Left ventricle myocardium superior (tissue), 1 donor: ENCODE measurements around the gene NLGN1. TPM values are rescaled to one million over a fixed set of nuclear protein-coding genes. Genes with fewer than 3 reads are reported as not detected.

Experiments used
- ATAC-seq: fragments of 200-7000 bp; cut with Tn5 transposase; one replicate; pipeline ENCODE4 v1.9.1; 2020; ENCODE audit warnings: mild to moderate bottlenecking, moderate library complexity
- DNase-seq: peaks from one replicate; pipeline ENCODE4 v3.0.0-alpha.2; 2020
- intact Hi-C: fragments of 100-400 bp; cut with micrococcal nuclease; formaldehyde crosslinking; loops from one replicate; pipeline ENCODE4 v1.11.0; 2022
- total RNA-seq: library from RNA; stranded (reverse); fragmentation: NEBNext Ultra II Directional; extraction: Animal tissue kit (Norgen Biotek cat#: 25700); gene quantifications from one replicate; pipeline ENCODE4 v1.2.1, GENCODE V29; 2021
- donor health status: DM: no; HTN: yes; CAD: no; lungs with severe emphysema.

Gene NLGN1
- total RNA-seq, 1 donor from 2014 or later: 10.5 TPM

DNA sequence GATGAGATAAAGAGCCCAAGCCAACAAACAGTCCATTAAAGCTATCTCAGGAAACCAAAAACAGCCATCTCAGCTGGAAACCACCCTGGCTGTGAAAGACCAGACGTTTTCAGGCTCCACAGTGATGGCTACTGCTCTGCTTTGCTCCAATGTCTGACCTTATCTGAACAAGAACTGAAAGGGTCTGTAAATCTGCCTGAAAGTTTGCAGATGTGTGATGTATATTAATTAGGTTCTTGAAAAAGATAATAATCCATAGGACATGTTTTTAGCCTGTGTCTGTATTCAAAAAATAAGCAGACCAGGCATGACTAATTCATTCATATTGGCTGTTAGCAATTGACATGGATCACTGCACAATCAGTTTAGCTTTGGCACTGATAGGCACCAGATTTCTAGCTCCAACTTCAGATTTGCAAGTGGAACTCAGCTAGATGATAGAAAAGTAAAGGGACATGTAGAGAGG lies 850.2 kb downstream of the NLGN1 start:
- ATAC-seq (no peak), DNase-seq (no peak)
- intact Hi-C loops: no loop called here

DNA sequence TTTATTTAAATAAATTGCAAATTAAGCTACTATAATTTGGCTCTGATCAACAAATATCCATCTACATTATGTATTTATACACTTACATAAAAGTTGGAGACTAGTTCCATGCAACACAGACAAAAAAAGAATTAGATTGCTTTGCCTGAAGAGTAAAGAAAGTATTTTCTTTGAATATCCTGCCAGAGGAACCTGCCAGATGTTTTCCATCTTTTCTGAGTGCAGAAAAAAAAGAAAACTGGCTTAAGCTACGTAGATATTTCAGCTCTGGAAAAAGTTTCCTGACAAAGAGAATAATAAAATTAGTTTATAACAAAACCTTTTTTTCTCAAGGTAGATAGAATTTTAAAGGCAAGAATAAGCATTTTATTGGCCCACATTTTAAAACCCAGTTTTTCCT lies 854.1 kb downstream of the NLGN1 start:
- no peak for DNase-seq
- intact Hi-C loops: no loop called here
- no peak for ATAC-seq

DNA sequence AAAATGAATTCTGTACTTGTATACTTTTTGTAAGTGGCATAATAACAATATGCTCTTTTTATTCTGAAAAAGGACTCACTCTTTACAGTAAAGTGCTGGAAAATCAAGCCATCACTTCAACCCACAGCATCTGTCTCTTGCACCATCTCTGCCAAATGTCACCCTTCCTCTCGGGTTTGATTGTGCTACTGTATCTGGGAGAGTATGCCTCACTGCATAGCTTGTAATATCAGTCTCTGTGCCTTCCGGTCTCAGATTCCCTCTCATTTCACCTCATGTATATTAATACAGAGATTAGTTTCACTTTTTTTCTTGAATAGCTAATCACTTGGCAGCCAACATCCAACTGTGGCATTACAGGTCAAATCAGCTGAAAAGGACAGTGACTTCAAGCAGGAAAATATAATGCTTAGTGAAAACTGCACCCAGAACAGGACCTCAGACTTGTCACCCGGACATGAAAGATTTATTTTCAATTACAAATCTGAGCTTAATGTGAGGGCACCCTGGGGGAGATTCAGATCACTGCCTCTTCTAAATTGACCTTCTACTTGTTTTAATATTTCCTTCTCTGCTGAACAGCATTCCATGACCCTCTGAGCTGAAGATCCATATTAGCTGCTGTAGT lies 855.8 kb downstream of the NLGN1 start:
- intact Hi-C loops: no loop called here
- no peak for DNase-seq
- ATAC-seq: no peak

DNA sequence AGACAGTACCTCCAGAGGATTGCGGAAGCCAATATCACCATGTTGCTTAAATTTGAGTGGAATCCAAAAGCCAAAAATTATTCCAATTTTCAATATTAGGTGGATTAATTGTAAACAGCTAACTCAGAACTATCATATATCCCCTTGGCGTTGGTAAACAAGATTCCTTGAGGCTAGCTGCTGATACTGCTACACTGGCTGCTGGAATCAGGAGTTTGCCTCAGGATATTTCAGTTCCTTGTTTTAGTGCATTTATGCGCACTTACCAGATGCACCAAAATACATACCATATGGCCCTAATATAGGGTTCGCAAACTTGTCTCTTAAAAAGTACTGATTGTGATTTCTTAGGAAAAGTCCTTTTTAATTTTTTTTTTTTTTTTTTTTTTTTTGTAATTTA lies 856.4 kb downstream of the NLGN1 start:
- no peak for ATAC-seq
- intact Hi-C loops: no loop called here
- no peak for DNase-seq

DNA sequence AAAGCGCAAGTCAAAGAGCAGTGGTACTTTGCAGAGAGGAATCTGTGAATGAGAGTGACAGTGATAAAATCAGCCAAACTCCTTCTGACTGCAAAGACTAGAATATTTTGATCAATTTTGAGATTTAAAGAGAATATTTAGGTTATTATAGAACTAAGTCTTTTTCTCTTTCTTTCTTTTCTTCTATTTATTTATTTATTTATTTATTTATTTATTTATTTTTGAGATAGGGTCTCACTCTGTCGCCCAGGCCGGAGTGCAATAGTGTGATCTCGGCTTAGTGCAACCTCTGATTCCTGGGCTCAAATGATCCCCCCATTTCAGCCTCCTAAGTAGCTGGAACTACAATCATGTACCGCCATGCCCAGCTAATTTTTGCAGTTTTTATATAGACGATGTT lies 857.9 kb downstream of the NLGN1 start:
- intact Hi-C loops: no loop called here
- ATAC-seq: no peak

DNA sequence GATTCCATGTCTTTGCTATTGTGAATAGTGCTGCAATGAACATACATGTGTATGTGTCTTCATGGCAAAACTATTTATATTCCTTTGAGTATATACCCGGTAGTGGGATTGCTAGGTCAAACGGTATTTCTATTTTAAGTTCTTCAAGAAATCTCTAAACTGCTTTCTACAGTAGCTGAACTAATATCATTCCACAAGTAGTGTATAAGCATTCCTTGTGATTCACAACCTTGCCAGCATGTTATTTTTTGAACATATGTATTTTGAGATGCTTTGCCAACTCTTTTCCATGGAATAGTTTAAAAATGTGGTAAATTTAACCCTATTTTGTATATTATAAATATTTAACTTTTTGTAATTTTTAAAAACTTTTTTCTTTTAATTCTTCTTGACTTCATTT lies 868.9 kb downstream of the NLGN1 start:
- intact Hi-C loops: no loop called here
- ATAC-seq: no peak
- no peak for DNase-seq

More for the DNA sequence above, 857.9 kb downstream of the NLGN1 start:
- no peak for DNase-seq

DNA sequence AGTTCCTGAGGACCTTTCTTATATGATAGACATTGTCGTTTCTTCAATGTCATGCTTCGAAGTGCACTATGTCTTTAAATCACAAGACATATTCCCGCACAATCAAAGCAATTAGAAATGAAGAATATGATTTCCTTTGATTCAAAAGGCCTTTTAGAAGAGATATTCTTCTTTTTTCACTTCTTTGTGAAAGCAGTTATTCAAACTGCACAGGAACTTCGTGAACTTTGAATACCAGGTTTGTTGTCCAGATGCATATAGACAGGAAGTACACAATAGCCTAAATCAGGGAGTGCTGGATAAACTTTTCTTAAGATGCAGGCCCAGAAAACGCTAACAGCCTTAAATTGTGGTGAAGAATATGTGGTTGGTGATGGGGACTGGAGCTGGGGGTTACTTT lies 870.5 kb downstream of the NLGN1 start:
- intact Hi-C loops: no loop called here
- ATAC-seq (no peak), DNase-seq (no peak)

DNA sequence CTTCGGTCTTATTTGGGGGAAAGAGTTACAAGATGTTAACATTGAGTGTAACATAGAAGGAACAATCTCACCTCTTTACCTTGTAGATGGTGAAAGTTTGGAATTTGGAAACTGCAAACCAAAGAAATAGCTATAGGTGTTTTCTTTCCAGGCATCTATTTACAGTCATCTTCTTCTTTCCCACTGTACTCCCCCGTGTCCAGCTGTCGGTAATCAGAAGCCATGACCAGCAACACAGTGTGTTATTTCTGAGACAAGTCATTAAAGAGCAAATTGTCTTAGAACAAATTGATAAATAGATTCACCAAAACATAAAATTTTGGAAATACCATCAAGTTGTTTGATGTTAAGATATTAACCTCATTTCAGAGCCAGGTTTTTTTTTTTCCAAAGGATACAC lies 871.0 kb downstream of the NLGN1 start:
- DNase-seq: no peak
- ATAC-seq: no peak
- intact Hi-C loops: no loop called here

DNA sequence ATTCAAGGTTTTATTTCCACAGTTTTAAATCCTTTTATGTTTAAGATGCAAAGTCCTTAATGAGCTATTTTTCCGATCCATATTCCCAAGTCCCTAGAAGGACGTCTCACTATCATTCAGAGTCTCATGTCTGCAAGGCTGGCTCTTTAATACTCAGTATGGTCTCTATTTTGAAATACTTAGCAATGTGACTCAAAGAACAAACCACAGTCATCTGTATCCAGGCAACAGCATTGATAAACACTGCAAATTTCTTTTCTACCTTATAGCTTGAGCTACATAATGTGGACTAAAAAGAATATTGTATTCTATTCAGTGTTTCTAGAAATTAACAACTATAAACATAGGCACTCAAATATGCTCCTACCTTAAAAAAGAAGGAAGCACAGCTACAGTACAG lies 873.3 kb downstream of the NLGN1 start:
- no peak for ATAC-seq
- intact Hi-C loops: no loop called here
- no peak for DNase-seq

DNA sequence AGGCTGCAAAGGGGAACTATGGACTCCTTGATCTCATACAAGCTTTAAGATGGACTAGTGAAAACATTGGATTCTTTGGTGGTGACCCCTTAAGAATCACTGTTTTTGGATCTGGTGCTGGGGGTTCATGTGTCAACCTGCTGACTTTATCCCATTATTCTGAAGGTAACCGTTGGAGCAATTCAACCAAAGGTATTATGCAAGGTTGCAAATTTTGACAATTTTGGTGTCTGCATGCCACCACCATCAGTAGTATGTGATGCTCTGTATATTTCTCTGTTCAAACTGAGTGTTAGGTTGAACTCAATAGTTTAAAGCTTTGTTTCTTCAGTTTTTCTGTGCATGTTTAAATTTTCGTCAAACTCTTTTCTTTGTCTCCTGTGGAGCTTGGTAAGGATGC lies 877.8 kb downstream of the NLGN1 start:
- intact Hi-C loops: no loop called here
- ATAC-seq: no peak
- DNase-seq: no peak

DNA sequence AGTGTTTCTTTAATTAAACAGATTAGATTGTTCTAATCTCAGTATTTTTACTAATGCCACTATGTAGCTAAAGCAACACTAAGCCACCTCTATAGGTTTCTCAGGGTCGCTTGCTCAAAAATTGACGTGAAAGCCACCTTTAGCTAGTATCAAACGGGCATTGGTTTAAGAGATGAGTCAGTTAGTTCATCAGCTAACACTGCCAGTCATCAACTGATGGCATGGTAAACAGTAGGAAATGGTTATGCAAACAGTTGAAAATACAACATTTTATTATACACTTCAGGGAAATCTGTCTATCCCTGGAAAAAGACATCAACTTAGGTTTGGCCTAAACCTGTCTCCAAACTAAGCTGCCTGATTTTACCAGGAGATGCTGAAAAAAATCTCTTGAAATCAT lies 879.3 kb downstream of the NLGN1 start:
- ATAC-seq (no peak), DNase-seq (no peak)
- intact Hi-C loops: no loop called here

DNA sequence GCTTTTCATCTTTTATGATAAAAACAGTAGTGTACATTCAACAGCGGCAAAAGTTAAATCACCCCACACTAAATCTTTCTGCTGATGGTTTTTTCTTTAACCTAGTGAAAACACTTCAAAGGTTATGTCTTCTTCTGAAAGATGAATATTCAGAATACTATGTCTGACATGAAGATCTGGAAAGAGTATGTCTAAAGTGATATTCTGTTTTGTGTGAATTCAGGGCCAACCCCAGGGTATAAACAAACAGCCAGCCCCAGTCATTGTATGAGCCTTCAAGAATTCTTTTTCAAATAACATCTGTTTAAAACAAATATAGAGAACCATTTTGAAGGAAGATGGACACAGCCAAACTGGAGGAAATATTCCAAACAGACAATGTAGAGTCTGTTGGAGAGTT lies 880.5 kb downstream of the NLGN1 start:
- intact Hi-C loops: no loop called here
- DNase-seq (no peak), ATAC-seq (no peak)

DNA sequence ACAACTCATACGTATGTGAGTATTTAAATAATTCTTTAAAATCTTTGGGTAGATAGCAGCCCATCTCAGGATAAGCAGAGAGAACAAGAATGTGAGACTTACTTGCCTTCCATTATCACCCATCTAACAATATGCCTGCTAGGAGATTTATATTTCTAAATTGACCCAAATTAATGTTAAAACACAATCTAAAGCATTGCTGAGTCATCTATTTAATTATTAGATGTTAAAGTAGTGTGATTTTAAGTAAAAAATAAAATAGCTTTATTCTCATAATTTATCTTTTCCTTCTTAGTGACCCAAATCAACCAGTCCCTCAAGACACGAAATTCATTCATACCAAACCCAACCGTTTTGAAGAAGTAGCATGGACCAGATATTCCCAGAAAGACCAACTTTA lies 882.6 kb downstream of the NLGN1 start:
- intact Hi-C loops: no loop called here
- no peak for ATAC-seq
- DNase-seq: no peak

DNA sequence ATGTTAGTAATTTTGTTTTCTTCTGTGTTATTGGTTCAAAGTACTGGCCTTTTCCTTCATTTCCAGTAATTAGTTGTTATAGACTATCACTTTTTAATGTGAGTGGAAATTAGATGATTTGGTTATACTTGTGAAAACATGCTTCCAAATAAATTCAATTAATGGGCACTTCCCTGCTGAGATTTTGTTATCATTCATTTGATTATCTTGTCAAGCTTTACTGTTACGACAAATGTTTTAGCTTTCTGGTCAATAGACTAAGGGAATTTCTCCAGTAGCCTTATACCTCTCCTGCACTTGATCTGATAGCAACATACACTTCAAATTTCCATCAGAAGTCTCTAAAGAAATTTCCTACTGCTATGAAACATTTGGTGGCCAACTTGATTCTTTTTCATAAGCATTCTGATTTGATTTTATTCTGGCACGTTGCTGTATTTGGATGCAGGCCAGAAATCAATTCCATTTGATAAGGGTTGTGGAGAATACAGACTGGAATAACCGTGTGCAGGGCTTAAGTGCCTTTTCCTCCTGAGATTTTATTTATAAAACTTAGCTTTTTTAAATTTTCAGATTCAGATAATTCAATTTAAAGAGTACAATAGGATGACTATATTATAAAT lies 887.8 kb downstream of the NLGN1 start:
- ATAC-seq (no peak), DNase-seq (no peak)
- intact Hi-C loops: no loop called here

DNA sequence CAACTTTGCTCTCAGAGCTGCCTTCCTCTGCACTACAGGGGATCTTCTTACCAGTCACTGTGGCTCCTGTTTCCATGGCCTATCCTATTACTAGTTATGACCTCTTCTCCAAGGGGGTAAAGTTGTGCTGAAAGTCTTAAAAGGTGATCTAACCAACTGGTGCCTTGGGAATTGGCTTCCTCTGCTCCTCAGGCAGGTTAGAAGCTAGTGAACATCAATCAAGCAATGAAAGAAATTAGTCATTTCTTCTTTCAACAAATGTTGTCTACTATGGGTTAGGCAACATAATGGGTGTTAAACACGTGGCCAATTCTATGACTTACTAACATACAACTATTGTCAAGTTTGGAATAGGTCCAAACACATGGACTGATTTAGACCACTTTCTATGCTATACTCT lies 890.2 kb downstream of the NLGN1 start:
- ATAC-seq (no peak), DNase-seq (no peak)
- intact Hi-C loops: no loop called here

DNA sequence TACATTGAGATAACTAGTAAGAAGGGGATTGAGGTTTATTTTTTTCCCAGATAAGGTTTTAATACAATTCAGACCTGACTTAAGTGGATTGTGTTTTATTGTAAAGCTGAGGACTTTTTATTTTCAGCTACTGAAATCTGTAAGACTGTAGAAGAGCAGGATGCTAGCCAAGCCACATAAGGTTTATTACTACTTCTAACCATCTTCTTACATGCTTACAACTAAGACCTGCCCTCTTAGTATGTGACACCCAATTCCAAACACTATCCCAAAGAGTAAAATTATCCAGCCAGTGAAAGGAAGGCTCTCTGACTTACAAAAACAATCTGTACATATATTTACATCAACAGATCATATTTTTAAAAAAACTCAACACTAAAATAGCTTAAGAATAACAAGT lies 897.1 kb downstream of the NLGN1 start:
- DNase-seq (no peak), ATAC-seq (no peak)
- intact Hi-C loops: no loop called here

DNA sequence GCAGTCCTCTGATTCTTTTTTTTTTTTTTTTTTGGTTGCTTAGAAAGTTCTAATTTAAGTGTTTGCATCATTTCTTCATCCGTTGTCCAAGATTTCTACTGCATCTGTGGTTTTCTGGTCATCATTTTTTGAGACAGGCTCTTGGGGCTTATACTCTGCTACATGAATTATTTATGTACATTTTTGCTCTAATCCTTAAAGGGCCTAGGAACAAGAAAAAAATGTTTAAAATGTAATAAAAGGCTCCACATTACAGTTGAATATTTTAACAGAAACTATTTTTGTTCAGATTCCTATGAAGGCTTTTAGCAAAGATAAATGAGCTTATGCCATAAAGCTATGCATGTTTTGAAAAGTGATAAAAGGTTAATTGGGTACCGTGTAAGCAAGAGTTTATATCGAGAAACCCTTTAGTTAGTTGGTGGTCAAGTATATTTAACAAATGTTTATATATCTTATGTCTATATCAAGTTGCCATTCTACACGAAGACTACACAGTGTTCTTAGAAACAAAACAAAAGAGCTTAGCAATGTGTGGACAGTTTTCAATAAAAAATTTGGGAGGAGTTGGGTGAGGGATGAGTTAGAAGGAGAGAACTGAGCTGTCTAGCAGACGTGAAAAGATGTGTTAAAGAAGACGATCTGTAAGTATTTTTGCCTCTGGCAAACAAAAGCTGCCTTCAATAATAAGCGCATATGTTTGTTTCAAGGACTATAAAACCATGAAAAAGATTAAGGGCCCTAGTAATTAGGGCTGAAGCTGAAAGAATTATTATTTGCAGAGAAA lies 898.0 kb downstream of the NLGN1 start:
- intact Hi-C loops: no loop called here
- DNase-seq (no peak), ATAC-seq (no peak)

DNA sequence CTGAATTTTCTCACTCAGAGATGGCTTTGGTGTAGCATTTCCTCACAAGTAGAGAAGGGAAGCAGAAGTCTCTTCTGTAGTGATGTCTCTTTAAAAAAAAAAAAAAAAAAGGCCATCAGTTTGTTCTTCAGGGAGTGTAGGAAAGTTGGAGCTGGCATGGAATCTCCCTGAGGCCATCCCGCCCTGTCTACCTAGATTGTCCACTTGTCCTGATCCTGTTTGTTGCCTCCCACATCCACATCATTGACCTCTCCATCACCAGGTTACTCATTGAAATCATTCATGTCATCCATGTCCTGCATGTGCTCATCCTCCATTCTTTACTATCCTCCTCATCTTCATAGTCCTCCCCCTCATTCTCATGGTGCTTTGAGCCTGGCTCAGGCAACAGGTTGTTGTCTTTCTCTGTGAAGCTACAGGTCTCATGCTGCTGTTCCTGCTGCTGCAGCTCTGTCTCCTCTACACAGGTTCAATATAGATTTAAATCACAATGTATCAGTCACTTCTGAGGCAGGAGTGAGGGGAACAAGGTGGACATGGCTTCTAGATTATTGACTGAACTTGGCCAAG lies 905.3 kb downstream of the NLGN1 start:
- ATAC-seq: no peak
- intact Hi-C loops: no loop called here
- no peak for DNase-seq

DNA sequence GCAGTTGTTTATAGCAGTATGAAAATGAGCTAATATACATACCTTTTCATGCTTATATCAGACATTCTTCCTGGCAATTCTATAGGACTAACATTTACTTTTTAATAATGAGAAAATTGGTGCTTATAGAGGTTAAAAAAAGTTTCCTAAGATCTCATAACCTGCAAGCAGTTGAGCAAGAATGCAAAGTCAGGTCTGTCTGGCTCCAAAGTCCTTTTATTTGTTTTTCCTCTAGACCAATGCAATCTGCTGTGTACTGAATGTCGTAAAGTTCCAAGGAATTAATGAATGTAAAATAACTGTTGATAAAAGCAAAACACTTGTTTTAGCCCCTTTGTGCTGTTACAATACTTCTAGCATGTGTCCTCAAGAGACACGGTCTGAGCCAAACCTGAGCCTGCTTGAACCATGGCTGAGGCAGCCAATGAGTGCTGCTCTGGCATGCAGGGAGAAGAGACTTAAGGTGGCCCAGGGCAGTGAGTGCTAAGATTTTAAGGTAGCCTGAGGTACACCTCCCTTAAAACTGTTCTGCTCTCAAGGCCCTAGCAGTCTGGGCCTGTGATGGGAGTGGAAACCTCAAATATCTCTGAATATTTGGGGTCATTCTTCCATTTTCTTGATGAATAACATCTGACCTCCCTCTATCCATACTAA lies 906.5 kb downstream of the NLGN1 start:
- intact Hi-C loops: no loop called here
- ATAC-seq (peak; percentile 73), DNase-seq (no peak)

DNA sequence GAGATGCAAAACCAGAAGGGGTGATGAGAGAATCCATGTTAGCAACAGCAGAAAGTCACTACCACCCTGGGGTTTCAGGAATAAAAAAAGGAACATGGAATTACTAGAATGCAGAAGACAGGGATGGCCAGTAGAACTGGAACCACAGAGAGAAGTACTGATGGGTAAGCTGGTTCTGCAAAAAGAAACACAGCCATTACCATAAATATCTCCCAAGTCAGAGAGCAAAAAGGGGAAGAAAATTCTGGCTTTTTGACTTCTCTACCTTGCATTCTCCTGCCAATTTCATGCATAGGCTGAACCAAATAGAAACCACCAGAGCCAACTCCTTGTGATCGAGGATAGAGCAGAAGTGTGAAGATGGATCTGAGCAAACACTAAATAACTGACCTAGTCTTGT lies 911.2 kb downstream of the NLGN1 start:
- ATAC-seq (no peak), DNase-seq (no peak)
- intact Hi-C loops: no loop called here
